Measurements from ENCODE around the gene RANBP9. TPM values are rescaled to one million over a fixed set of nuclear protein-coding genes. Genes with fewer than 3 reads are reported as not detected.
A peak's percentile ranks its signal among the peaks of the same experiment; 100 is the strongest.

Gene RANBP9
- total and polyA plus RNA-seq, 9 of the 15 experiments (the other 6 are each of a cell fraction or from before 2014, with no cell fraction given): 27.5 to 130 (median 61.5) TPM

DNA sequence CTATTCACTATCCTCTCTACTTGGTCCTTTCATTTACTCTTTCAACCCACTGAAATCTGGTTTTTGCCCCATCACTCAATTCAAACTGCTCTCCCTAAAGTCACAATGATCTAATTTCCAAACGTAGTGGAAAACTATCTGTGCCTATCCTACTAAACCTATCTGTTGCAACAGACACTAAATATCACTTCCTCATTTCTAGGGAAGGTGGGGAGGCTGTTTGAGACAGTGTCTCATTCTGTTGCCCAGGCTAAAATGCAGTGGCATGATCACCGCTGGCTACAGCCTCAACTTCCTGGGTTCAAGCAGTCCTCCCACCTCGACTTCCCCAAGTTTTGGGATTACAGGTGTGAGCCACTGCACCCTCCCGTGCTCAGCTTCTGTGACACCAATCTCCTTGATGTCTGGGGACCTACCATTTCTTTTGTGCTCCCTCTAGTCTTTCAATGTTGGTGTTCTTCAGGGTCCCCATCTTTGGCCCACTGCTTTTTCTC lies 8.8 kb downstream of the RANBP9 start (continued):
- TF ChIP-seq, protein P1, sequence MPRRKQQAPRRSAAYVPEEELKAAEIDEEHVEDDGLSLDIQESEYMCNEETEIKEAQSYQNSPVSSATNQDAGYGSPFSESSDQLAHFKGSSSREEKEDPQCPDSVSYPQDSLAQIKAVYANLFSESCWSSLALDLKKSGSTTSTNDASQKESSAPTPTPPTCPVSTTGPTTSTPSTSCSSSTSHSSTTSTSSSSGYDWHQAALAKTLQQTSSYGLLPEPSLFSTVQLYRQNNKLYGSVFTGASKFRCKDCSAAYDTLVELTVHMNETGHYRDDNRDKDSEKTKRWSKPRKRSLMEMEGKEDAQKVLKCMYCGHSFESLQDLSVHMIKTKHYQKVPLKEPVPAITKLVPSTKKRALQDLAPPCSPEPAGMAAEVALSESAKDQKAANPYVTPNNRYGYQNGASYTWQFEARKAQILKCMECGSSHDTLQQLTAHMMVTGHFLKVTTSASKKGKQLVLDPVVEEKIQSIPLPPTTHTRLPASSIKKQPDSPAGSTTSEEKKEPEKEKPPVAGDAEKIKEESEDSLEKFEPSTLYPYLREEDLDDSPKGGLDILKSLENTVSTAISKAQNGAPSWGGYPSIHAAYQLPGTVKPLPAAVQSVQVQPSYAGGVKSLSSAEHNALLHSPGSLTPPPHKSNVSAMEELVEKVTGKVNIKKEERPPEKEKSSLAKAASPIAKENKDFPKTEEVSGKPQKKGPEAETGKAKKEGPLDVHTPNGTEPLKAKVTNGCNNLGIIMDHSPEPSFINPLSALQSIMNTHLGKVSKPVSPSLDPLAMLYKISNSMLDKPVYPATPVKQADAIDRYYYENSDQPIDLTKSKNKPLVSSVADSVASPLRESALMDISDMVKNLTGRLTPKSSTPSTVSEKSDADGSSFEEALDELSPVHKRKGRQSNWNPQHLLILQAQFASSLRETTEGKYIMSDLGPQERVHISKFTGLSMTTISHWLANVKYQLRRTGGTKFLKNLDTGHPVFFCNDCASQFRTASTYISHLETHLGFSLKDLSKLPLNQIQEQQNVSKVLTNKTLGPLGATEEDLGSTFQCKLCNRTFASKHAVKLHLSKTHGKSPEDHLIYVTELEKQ (CRISPR knock-in tag; IDR thresholded peaks at IDR 0.05): no peak
- TF ChIP-seq ATF1 (CRISPR knock-in tag; IDR thresholded peaks at IDR 0.05) (no peak), ATF1 (tag; IDR thresholded peaks at IDR 0.05) (0 out of 2 replicates have a peak, but pooled peaks have one; percentile 11), SREBF1 (IDR thresholded peaks at IDR 0.05; ENCODE audit: borderline replicate concordance, low read depth, low read length) (no peak), TEAD4 (IDR thresholded peaks at IDR 0.05; ENCODE audit: low read length) (peak; percentile 82), TEAD4 (CRISPR knock-in tag; IDR thresholded peaks at IDR 0.05; ENCODE audit: borderline replicate concordance) (no peak), GABPB1 (CRISPR knock-in tag; IDR thresholded peaks at IDR 0.05) (peak; percentile 23; the same call in 1 of the 2 replicates), ZNF584 (CRISPR knock-in tag; IDR thresholded peaks at IDR 0.05; ENCODE audit: low read depth) (no peak), MYNN (IDR thresholded peaks at IDR 0.05) (no peak; the same call in 1 of the 2 replicates), MYNN (CRISPR knock-in tag; IDR thresholded peaks at IDR 0.05) (no peak), RAD51 (IDR thresholded peaks at IDR 0.05; ENCODE audit: borderline replicate concordance, low read depth) (no peak), GATA2 (CRISPR knock-in tag; IDR thresholded peaks at IDR 0.05) (peak; percentile 39; the same call in 1 of the 2 replicates), SMARCE1 (IDR thresholded peaks at IDR 0.05) (peak; percentile 92), ZNF24 (IDR thresholded peaks at IDR 0.05) (peak; percentile 75; the same call in 1 of the 2 replicates), NCOA1 (IDR thresholded peaks at IDR 0.05; ENCODE audit: low read depth) (peak; percentile 37; the same call in 1 of the 2 replicates), KLF16 (IDR thresholded peaks at IDR 0.05) (peak; percentile 18; the same call in 1 of the 2 replicates), NBN (IDR thresholded peaks at IDR 0.05; ENCODE audit: low read depth) (peak; percentile 65; the same call in 1 of the 2 replicates), BMI1 (IDR thresholded peaks at IDR 0.05; ENCODE audit: low read length) (no peak), ERF (CRISPR knock-in tag; IDR thresholded peaks at IDR 0.05) (0 out of 2 replicates have a peak, but pooled peaks have one; percentile 46), PHF21A (IDR thresholded peaks at IDR 0.05; ENCODE audit: borderline replicate concordance, low read depth) (no peak), MEF2D (tag; conservative IDR thresholded peaks at IDR 0.05; ENCODE audit: low read depth) (0 out of 2 replicates have a peak, but pooled peaks have one; percentile 8)
- TF ChIP-seq, protein P2, sequence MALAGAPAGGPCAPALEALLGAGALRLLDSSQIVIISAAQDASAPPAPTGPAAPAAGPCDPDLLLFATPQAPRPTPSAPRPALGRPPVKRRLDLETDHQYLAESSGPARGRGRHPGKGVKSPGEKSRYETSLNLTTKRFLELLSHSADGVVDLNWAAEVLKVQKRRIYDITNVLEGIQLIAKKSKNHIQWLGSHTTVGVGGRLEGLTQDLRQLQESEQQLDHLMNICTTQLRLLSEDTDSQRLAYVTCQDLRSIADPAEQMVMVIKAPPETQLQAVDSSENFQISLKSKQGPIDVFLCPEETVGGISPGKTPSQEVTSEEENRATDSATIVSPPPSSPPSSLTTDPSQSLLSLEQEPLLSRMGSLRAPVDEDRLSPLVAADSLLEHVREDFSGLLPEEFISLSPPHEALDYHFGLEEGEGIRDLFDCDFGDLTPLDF (CRISPR knock-in tag; IDR thresholded peaks at IDR 0.05): 0 out of 2 replicates have a peak, but pooled peaks have one; percentile 61
- TF ChIP-seq, protein P3, sequence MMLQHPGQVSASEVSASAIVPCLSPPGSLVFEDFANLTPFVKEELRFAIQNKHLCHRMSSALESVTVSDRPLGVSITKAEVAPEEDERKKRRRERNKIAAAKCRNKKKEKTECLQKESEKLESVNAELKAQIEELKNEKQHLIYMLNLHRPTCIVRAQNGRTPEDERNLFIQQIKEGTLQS (IDR thresholded peaks at IDR 0.05): peak; percentile 58; the same call in 1 of the 2 replicates
- TF ChIP-seq, protein P3 (CRISPR knock-in tag; conservative IDR thresholded peaks at IDR 0.05): 0 out of 2 replicates have a peak, but pooled peaks have one; percentile 45

Data from K562 (cell line).